Small intestine (tissue), 16 donors: ENCODE measurements around the gene YARS2. TPM values are rescaled to one million over a fixed set of nuclear protein-coding genes. Genes with fewer than 3 reads are reported as not detected.

Experiments
- DNase-seq, 2 donors: peaks; one replicate each; pipeline versions ENCODE4 v3.0.0 to v3.0.0-alpha.2; 2013
- FAIRE-seq: peaks from 2 replicates; lab custom pipeline; 2012; peaks lifted over from hg19 to GRCh38; lab: Jason Lieb, UNC
- H3K27ac ChIP-seq, 3 donors: one replicate each; pipeline ENCODE4 v1.5.1; 2013; ENCODE audit warnings: low read length in 2 of 3, mild to moderate bottlenecking in 2 of 3, control low read depth in 1 of 3, inconsistent platforms in 1 of 3, low read depth in 1 of 3, moderate library complexity in 1 of 3
- H3K27me3 ChIP-seq, 3 donors: one replicate each; pipeline ENCODE4 v1.6.1; 2013; ENCODE audit warnings: low read length in 3 of 3, inconsistent platforms in 1 of 3; ENCODE audit not compliant: control insufficient read depth in 3 of 3, insufficient read depth in 3 of 3
- H3K36me3 ChIP-seq, 3 donors: one replicate each; pipeline ENCODE4 v1.6.1; 2013; ENCODE audit warnings: low read length in 3 of 3, inconsistent platforms in 1 of 3, low read depth in 1 of 3, mild to moderate bottlenecking in 1 of 3, moderate library complexity in 1 of 3; ENCODE audit not compliant: control insufficient read depth in 3 of 3, insufficient read depth in 2 of 3
- H3K4me1 ChIP-seq, 3 donors: one replicate each; pipeline ENCODE4 v1.6.1; 2013; ENCODE audit warnings: low read length in 2 of 3, inconsistent platforms in 1 of 3, low read depth in 1 of 3, mild to moderate bottlenecking in 1 of 3, moderate library complexity in 1 of 3; ENCODE audit not compliant: control insufficient read depth in 3 of 3, insufficient read depth in 2 of 3
- H3K4me3 ChIP-seq, 3 donors: one replicate each; pipeline ENCODE4 v1.5.1; 2013; ENCODE audit warnings: low read length in 3 of 3, control low read depth in 1 of 3, inconsistent platforms in 1 of 3, low read depth in 1 of 3, mild to moderate bottlenecking in 1 of 3, moderate library complexity in 1 of 3
- H3K9me3 ChIP-seq, 2 donors: one replicate each; pipeline ENCODE4 v1.6.1; 2013; ENCODE audit warnings: low read depth in 1 of 2, low read length in 1 of 2; ENCODE audit not compliant: control insufficient read depth in 2 of 2, insufficient read depth in 1 of 2
- WGBS, 3 donors: extraction: QIAGEN DNeasy Blood & Tissue Kit; methylation state at CpG; one replicate each; pipeline ENCODE4 v1.1.7; 2013; 5-methylcytosine and 5-hydroxymethylcytosine counted together
- long read RNA-seq, 10 donors: transcript quantifications; one replicate each; lab custom pipeline, GENCODE V29; 2026
- polyA plus RNA-seq, 4 donors: library from polyadenylated mRNA; stranded (reverse) in 3 of 4; unstranded in 1 of 4; fragments of 200-250 nt in 3 of 4; fragments of 120-200 nt in 1 of 4; gene quantifications; one replicate each; pipeline versions ENCODE4 v1.2.1 to v1.2.3, GENCODE V29; 2013
- donor health status: healthy with polysubstance abuse.
- donor health status: control.
- donor health status: control.
- donor health status: Bipolar disorder and iron deficiency.
- donor health status: healthy.

The YARS2 gene
- 10 to 100 TPM in 2 of 4 donors, 1 to 10 TPM in 2; 5.4 to 19.0 (median 13.0) TPM for polyA plus RNA-seq
- long read RNA-seq, donor 1, transcript YARS2-201 (5 exons, 2,122 nt), result major isoform, 17 of 23 reads
- long read RNA-seq, donor 1, partial matches to known transcripts, result 6 of 23 reads
- long read RNA-seq, donor 1, other reads (novel, unspliced or antisense), result 0 of 23 reads
- long read RNA-seq, donor 2, transcript YARS2-201 (5 exons, 2,122 nt), result major isoform, 6 of 6 reads
- long read RNA-seq, donor 2, partial matches to known transcripts, result 0 of 6 reads
- long read RNA-seq, donor 2, other reads (novel, unspliced or antisense), result 0 of 6 reads
- long read RNA-seq, donor 3, transcript YARS2-201 (5 exons, 2,122 nt), result major isoform, 6 of 7 reads
- long read RNA-seq, donor 3, partial matches to known transcripts, result 0 of 7 reads
- long read RNA-seq, donor 3, other reads (novel, unspliced or antisense), result 0 of 7 reads
- long read RNA-seq, donor 4, result 0 reads
- long read RNA-seq, donor 5, partial matches to known transcripts, result 0 of 3 reads
- long read RNA-seq, donor 5, other reads (novel, unspliced or antisense), result 0 of 3 reads
- long read RNA-seq, donor 6, transcript YARS2-201 (5 exons, 2,122 nt), result major isoform, 9 of 9 reads
- long read RNA-seq, donor 6, partial matches to known transcripts, result 0 of 9 reads
- long read RNA-seq, donor 6, other reads (novel, unspliced or antisense), result 0 of 9 reads
- long read RNA-seq, donor 7, result 0 reads
- long read RNA-seq, donor 8, partial matches to known transcripts, result 0 of 1 reads
- long read RNA-seq, donor 8, other reads (novel, unspliced or antisense), result 0 of 1 reads
- long read RNA-seq, donor 9, partial matches to known transcripts, result 14 of 18 reads
- long read RNA-seq, donor 9, other reads (novel, unspliced or antisense), result 0 of 18 reads
- long read RNA-seq, donor 10, transcript YARS2-201 (5 exons, 2,122 nt), result major isoform, 7 of 7 reads
- long read RNA-seq, donor 10, partial matches to known transcripts, result 0 of 7 reads
- long read RNA-seq, donor 10, other reads (novel, unspliced or antisense), result 0 of 7 reads

- no peaks in the 10 kb centered on the region for H3K9me3 ChIP-seq
- peak within 1 kb of the TSS; percentile 86 to 96 (median 90) for H3K27ac ChIP-seq
- no peak for FAIRE-seq
- DNase-seq, result peak; percentile 97 to 98
- WGBS, 3 donors, result 0 to 1% (median 0%) methylated on average over 39 of the region's 39 CpGs
- peak within 1 kb of the TSS; percentile 85 to 92 (median 91) for H3K4me3 ChIP-seq
- peaks cover 2 to 17% (median 5%) of the 10 kb centered on the region in 3 donors for H3K36me3 ChIP-seq
- peaks cover 2 to 7% (median 4%) of the 10 kb centered on the region in 3 donors for H3K4me1 ChIP-seq
- H3K27me3 ChIP-seq, result no peaks in the 10 kb centered on the region
These were observed at the start of gene YARS2 for GRCh38 chr12:32755654-32756475. Gene YARS2 (minus strand): TSS chr12:32755897. CDS start chr12:32755874, 23 bp downstream.

DNA sequence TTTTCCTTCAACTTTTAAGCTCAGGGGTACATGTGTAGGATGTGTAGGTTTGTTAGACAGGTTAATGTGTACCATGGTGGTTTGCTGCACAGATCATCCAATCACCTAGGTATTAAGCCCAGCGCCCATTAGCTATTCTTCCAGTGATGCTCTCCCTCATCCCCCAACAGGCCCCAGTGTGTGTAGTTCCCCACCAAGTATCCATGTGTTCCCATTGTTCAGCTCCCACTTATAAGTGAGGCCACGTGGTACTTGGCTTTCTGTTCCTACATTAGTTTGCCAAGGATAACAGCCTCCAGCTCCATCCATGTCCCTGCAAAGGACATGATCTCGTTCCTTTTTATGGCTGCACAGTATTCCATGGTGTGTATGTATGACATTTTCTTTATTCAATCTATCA, 48.6 kb upstream of the YARS2 start:
- Histone ChIP-seq H3K27ac (no peak overlapping the region), H3K4me1 (no peaks in the 10 kb centered on the region), H3K36me3 (peaks cover 0 to 10% (median 8%) of the 10 kb centered on the region in 3 donors), H3K4me3 (no peak overlapping the region), H3K9me3 (peaks cover 0 to 12% of the 10 kb centered on the region in 2 donors), H3K27me3 (no peaks in the 10 kb centered on the region)
- no peak for DNase-seq
- no peak for FAIRE-seq
- WGBS, 3 donors, result 78 to 94% (median 85%) methylated on average over 3 of the region's 3 CpGs

DNA sequence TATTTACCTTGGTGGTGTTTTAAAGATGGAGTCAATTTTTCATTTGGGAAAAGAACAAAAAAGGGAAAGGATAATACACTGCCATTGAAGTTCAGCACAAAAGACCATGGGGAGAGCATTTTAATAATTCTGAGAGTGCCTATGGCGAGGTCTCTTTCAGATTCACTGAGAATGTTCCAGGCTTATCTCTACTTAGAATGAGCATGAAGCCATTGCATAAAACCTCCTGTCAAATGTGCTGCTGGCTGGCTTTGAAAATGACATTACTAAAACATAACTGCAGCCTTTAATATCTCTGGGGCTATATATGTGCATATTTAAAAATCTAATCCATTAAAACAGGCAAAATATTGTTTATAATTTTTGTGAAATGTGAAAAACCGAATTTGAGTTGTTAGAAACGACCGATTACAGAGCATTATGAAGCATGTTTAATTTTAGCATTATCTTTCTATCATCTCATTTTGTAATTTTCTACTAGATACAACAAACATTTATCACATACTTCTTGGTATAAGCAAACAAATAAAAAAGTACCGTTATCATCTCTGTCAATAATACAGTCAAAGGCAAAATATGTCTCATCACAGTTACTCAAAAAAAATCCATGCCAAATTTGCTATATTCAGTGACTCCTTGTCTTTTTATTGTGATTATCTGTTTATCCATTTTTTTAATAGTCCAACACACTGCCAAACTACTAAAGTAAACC, 45.7 kb upstream of the YARS2 start:
- H3K27ac ChIP-seq, result no peak overlapping the region
- DNase-seq, result no peak
- peaks cover 0 to 3% of the 10 kb centered on the region in 2 donors for H3K9me3 ChIP-seq
- H3K4me3 ChIP-seq, result no peak overlapping the region
- no peaks in the 10 kb centered on the region for H3K27me3 ChIP-seq
- H3K36me3 ChIP-seq, result peaks cover 0 to 6% (median 5%) of the 10 kb centered on the region in 3 donors
- no peaks in the 10 kb centered on the region for H3K4me1 ChIP-seq
- WGBS, 3 donors, result 78 to 89% (median 79%) methylated on average over 5 of the region's 5 CpGs
- FAIRE-seq, result no peak

GRCh38 chr12:32794281-32794680, 38.6 kb upstream of the YARS2 start:
- DNase-seq, result no peak
- no peak for FAIRE-seq
- WGBS, 3 donors, result 71 to 87% (median 79%) methylated on average over 4 of the region's 4 CpGs
- Histone ChIP-seq H3K9me3 (no peaks in the 10 kb centered on the region), H3K27ac (no peak overlapping the region), H3K4me1 (no peaks in the 10 kb centered on the region), H3K4me3 (no peak overlapping the region), H3K27me3 (peaks cover 0 to 2% (median 0%) of the 10 kb centered on the region in 3 donors), H3K36me3 (peaks cover 0 to 26% (median 18%) of the 10 kb centered on the region in 3 donors)

DNA sequence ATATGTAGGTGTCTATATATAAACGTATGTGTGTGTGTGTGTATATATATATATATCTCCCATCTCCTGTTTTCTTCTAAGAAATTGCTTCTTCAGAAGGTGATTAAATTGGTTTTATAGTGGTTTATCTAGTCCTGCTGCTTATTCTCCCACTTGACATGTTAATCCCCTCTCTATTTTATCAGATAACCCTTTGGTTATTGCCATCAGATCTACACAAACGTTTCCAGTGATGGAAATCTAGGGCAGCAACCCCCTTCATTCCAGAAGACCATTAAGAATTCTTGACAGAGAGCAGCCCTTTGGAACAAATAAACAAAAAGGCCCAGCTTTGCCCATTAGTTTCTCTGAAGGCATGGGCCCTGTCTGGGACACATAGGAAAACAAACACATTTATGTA, 34.2 kb upstream of the YARS2 start:
- Histone ChIP-seq H3K27me3 (peaks cover 0 to 2% (median 0%) of the 10 kb centered on the region in 3 donors), H3K27ac (no peak overlapping the region), H3K9me3 (no peaks in the 10 kb centered on the region), H3K4me3 (no peak overlapping the region), H3K36me3 (peaks cover 0 to 16% (median 13%) of the 10 kb centered on the region in 3 donors), H3K4me1 (no peaks in the 10 kb centered on the region)
- WGBS, 3 donors, result 44 to 63% (median 56%) methylated on average over 2 of the region's 2 CpGs
- DNase-seq (no peak), FAIRE-seq (no peak)

GRCh38 chr12:32789446-32789845, 33.7 kb upstream of the YARS2 start:
- Histone ChIP-seq H3K36me3 (peaks cover 0 to 13% (median 10%) of the 10 kb centered on the region in 3 donors), H3K4me1 (no peaks in the 10 kb centered on the region), H3K27me3 (peaks cover 0 to 2% (median 0%) of the 10 kb centered on the region in 3 donors), H3K27ac (no peak overlapping the region), H3K4me3 (no peak overlapping the region), H3K9me3 (no peaks in the 10 kb centered on the region)
- FAIRE-seq (no peak), DNase-seq (no peak)

DNA sequence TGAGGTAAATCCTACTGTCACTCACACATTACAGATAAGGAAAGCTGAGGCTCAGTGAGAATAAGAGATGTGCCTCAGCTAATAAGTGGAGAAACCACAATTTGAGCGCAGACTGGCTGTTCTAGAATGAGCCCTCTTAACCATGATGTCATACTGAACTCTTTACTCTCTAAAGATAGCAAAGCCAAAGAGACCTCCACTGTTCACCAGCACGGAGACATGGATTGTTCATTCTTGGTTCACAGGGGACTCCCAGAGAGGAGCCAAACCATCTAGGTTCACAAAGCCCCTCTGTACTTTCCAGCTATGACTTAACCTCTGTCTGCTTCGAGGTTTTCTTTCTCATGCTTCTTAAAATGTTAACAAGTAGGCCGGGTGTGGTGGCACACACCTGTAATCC, 32.7 kb upstream of the YARS2 start:
- Histone ChIP-seq H3K27ac (no peak overlapping the region), H3K36me3 (peaks cover 0 to 13% (median 7%) of the 10 kb centered on the region in 3 donors), H3K9me3 (no peaks in the 10 kb centered on the region), H3K4me3 (no peak overlapping the region), H3K4me1 (no peaks in the 10 kb centered on the region), H3K27me3 (peaks cover 0 to 2% (median 0%) of the 10 kb centered on the region in 3 donors)
- DNase-seq, result no peak
- 71 to 87% (median 76%) methylated on average over 4 of the region's 4 CpGs for WGBS, 3 donors
- no peak for FAIRE-seq
